ENCODE results near the gene UMODL1.
A peak's percentile ranks its signal among the peaks of the same experiment; 100 is the strongest.

Gene UMODL1

DNA sequence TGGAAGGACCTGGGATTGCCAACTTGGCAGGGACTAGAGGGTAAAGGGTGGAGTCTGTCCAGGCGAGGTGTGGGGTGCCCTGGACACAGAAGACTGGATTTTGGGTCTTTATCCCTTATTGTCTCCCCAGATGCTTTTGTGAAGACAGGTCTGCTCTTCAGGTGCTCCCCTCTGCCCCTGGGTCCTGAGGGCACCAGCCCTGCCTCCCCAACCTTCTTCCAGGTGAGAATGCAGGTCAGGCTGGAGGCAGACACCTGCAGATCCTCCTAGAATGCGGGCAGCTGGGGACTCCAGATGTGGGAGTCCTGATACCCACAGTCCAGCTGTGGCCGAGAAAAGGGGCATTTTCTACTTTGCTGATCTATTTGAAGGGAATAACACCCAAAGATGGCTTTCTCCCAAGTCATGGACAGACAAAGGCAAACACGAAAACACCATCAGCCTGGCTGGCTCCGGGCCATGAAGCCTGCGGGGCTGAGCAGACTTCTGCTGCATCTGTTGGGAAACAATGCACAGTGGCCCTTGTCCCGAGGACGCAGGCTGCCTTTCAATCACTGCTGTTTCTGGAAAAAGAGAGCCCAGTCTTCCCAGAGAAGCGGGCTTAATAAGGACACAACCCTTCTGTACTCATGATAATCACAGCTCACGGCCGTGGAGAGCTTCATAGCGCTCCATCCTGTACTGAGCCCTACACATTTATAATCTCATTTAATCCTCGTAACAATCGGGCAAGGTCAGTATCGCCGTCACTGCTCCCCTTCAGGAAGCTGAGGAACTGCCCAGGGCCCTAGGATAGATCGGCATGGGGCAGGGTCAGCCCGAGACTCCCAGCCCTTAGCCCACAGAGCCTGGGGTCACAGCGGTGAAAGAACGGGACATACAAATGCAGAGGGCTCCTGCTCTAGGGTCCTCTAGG, 85.8 kb downstream of the UMODL1 start:
- no peaks in the 10 kb centered on the region for H3K4me1 ChIP-seq (ENCODE audit: control insufficient read depth, insufficient read depth, low read depth, low read length)
- no peak overlapping the region for H2BK5ac ChIP-seq (ENCODE audit: low read depth, low read length, poor library complexity, severe bottlenecking)
- no peak overlapping the region for H3K14ac ChIP-seq (ENCODE audit: low read length in 2 of 2)
- no peak overlapping the region for H2AFZ ChIP-seq (ENCODE audit: low read depth, low read length)
- H3K23ac ChIP-seq (ENCODE audit: low read length in 2 of 2) = no peak overlapping the region
- H4K8ac ChIP-seq (ENCODE audit: low read length) = no peak overlapping the region
- no peaks in the 10 kb centered on the region for H3K9me3 ChIP-seq (ENCODE audit: control insufficient read depth, low read length)
- no peak overlapping the region for H3K9ac ChIP-seq (ENCODE audit: low read length)
- no peak overlapping the region for H3K4me3 ChIP-seq (ENCODE audit: insufficient read depth in 1 of 2, low read depth in 1 of 2, low read length in 2 of 2)
- no peaks in the 10 kb centered on the region for H3K79me1 ChIP-seq (replicated peaks; ENCODE audit: low read length, poor library complexity, severe bottlenecking)
- no peak overlapping the region for H2BK12ac ChIP-seq (ENCODE audit: low read length in 2 of 2)
- DNase-seq = no peak
- no peak overlapping the region for H3K4ac ChIP-seq (ENCODE audit: low read depth in 1 of 2, low read length in 2 of 2)
- H4K91ac ChIP-seq (ENCODE audit: low read length) = no peak overlapping the region
- H2BK15ac ChIP-seq (ENCODE audit: low read depth, poor library complexity, severe bottlenecking) = no peak overlapping the region
- H3K36me3 ChIP-seq (ENCODE audit: control insufficient read depth in 1 of 2, insufficient read depth in 2 of 2, low read depth in 1 of 2, low read length in 2 of 2) = no peaks in the 10 kb centered on the region
- H3K4me2 ChIP-seq (ENCODE audit: low read length, poor library complexity, severe bottlenecking) = no peak overlapping the region
- no peak overlapping the region for H3K18ac ChIP-seq (ENCODE audit: low read depth in 1 of 2, low read length in 2 of 2)
- H3K27me3 ChIP-seq (ENCODE audit: control insufficient read depth in 1 of 2, insufficient read depth in 1 of 2, low read length in 2 of 2) = peaks cover 57 to 73% of the 10 kb centered on the region in 2 experiments
- H3K27ac ChIP-seq (ENCODE audit: low read length, poor library complexity, severe bottlenecking) = no peak overlapping the region
- WGBS = 86% methylated on average over 20 of the region's 20 CpGs
- H2AK5ac ChIP-seq (ENCODE audit: low read length, severe bottlenecking) = no peak overlapping the region
- H2BK120ac ChIP-seq (ENCODE audit: low read depth, low read length) = no peak overlapping the region

- Histone ChIP-seq H3K27ac (ENCODE audit: low read length, poor library complexity, severe bottlenecking) (no peak overlapping the region), H4K91ac (ENCODE audit: low read length) (no peak overlapping the region), H3K4me2 (ENCODE audit: low read length, poor library complexity, severe bottlenecking) (no peak overlapping the region), H2BK5ac (ENCODE audit: low read depth, low read length, poor library complexity, severe bottlenecking) (no peak overlapping the region), H2BK12ac (ENCODE audit: low read length in 2 of 2) (no peak overlapping the region), H4K8ac (ENCODE audit: low read length) (no peak overlapping the region), H3K4me3 (ENCODE audit: insufficient read depth in 1 of 2, low read depth in 1 of 2, low read length in 2 of 2) (no peak overlapping the region), H3K79me1 (replicated peaks; ENCODE audit: low read length, poor library complexity, severe bottlenecking) (no peaks in the 10 kb centered on the region), H3K9me3 (ENCODE audit: control insufficient read depth, low read length) (no peaks in the 10 kb centered on the region), H3K36me3 (ENCODE audit: control insufficient read depth in 1 of 2, insufficient read depth in 2 of 2, low read depth in 1 of 2, low read length in 2 of 2) (no peaks in the 10 kb centered on the region), H2BK120ac (ENCODE audit: low read depth, low read length) (no peak overlapping the region), H3K9ac (ENCODE audit: low read length) (no peak overlapping the region), H3K4ac (ENCODE audit: low read depth in 1 of 2, low read length in 2 of 2) (no peak overlapping the region), H3K23ac (ENCODE audit: low read length in 2 of 2) (no peak overlapping the region), H3K27me3 (ENCODE audit: control insufficient read depth in 1 of 2, insufficient read depth in 1 of 2, low read length in 2 of 2) (peaks cover 49 to 65% of the 10 kb centered on the region in 2 experiments), H2AFZ (ENCODE audit: low read depth, low read length) (no peak overlapping the region), H2AK5ac (ENCODE audit: low read length, severe bottlenecking) (no peak overlapping the region), H3K4me1 (ENCODE audit: control insufficient read depth, insufficient read depth, low read depth, low read length) (no peaks in the 10 kb centered on the region), H3K18ac (ENCODE audit: low read depth in 1 of 2, low read length in 2 of 2) (no peak overlapping the region), H3K14ac (ENCODE audit: low read length in 2 of 2) (no peak overlapping the region), H2BK15ac (ENCODE audit: low read depth, poor library complexity, severe bottlenecking) (no peak overlapping the region)
- no peak for DNase-seq
- WGBS = 91% methylated on average over 10 of the region's 11 CpGs
Observed at GRCh38 chr21:42157606-42158310, 86.6 kb downstream of the UMODL1 start.

- 78% methylated on average over 8 of the region's 8 CpGs for WGBS
- H3K4me1 ChIP-seq (ENCODE audit: control insufficient read depth, insufficient read depth, low read depth, low read length) = no peaks in the 10 kb centered on the region
- no peak overlapping the region for H3K4ac ChIP-seq (ENCODE audit: low read depth in 1 of 2, low read length in 2 of 2)
Observed at GRCh38 chr21:42158846-42159245, 87.7 kb downstream of the UMODL1 start.

DNA sequence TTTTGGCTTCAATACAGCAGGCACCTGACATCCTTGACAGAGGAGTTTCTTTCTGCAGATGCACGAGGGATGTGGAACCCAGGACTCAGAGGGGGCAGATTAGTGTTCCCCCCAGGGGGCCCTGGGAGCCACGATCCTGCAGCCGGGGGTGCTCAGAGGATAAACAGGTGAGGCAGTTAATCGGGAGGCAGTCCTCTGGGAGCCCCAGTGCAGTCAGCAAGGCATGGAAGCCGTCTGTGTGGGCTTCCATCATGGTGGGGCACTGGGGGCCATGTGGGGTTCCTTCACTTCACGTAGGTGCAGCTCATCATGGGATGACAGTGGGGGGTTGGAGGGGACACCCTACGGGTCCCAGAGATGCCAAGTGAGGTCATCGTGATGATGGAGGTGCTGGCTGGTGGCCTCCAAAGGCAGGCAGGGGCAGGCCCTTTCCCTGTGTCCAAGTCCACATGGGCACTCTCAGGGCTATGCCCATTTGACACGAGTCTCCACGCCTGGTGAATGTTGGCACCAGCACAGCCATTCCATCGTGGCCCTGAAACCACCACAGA, 88.5 kb downstream of the UMODL1 start:
- Histone ChIP-seq H2AFZ (ENCODE audit: low read depth, low read length) (no peak overlapping the region), H3K14ac (ENCODE audit: low read length in 2 of 2) (no peak overlapping the region), H3K9me3 (ENCODE audit: control insufficient read depth, low read length) (no peaks in the 10 kb centered on the region), H3K4me2 (ENCODE audit: low read length, poor library complexity, severe bottlenecking) (no peak overlapping the region), H3K4me3 (ENCODE audit: insufficient read depth in 1 of 2, low read depth in 1 of 2, low read length in 2 of 2) (no peak overlapping the region), H2BK12ac (ENCODE audit: low read length in 2 of 2) (no peak overlapping the region), H3K23ac (ENCODE audit: low read length in 2 of 2) (no peak overlapping the region), H2AK5ac (ENCODE audit: low read length, severe bottlenecking) (no peak overlapping the region), H2BK5ac (ENCODE audit: low read depth, low read length, poor library complexity, severe bottlenecking) (no peak overlapping the region), H4K8ac (ENCODE audit: low read length) (no peak overlapping the region), H2BK15ac (ENCODE audit: low read depth, poor library complexity, severe bottlenecking) (peak overlapping the region; percentile 33), H3K27ac (ENCODE audit: low read length, poor library complexity, severe bottlenecking) (no peak overlapping the region), H3K36me3 (ENCODE audit: control insufficient read depth in 1 of 2, insufficient read depth in 2 of 2, low read depth in 1 of 2, low read length in 2 of 2) (no peaks in the 10 kb centered on the region), H3K4me1 (ENCODE audit: control insufficient read depth, insufficient read depth, low read depth, low read length) (no peaks in the 10 kb centered on the region), H3K9ac (ENCODE audit: low read length) (no peak overlapping the region), H3K18ac (ENCODE audit: low read depth in 1 of 2, low read length in 2 of 2) (no peak overlapping the region), H3K4ac (ENCODE audit: low read depth in 1 of 2, low read length in 2 of 2) (no peak overlapping the region), H2BK120ac (ENCODE audit: low read depth, low read length) (no peak overlapping the region), H3K27me3 (ENCODE audit: control insufficient read depth in 1 of 2, insufficient read depth in 1 of 2, low read length in 2 of 2) (peaks cover 30 to 47% of the 10 kb centered on the region in 2 experiments), H3K79me1 (replicated peaks; ENCODE audit: low read length, poor library complexity, severe bottlenecking) (no peaks in the 10 kb centered on the region), H4K91ac (ENCODE audit: low read length) (no peak overlapping the region)
- WGBS = 80% methylated on average over 11 of the region's 11 CpGs
- no peak for DNase-seq

More at GRCh38 chr21:42158846-42159245, 87.7 kb downstream of the UMODL1 start:
- Histone ChIP-seq H3K4me3 (ENCODE audit: insufficient read depth in 1 of 2, low read depth in 1 of 2, low read length in 2 of 2) (no peak overlapping the region), H3K36me3 (ENCODE audit: control insufficient read depth in 1 of 2, insufficient read depth in 2 of 2, low read depth in 1 of 2, low read length in 2 of 2) (no peaks in the 10 kb centered on the region), H2AK5ac (ENCODE audit: low read length, severe bottlenecking) (no peak overlapping the region), H3K27ac (ENCODE audit: low read length, poor library complexity, severe bottlenecking) (no peak overlapping the region), H4K8ac (ENCODE audit: low read length) (no peak overlapping the region), H3K79me1 (replicated peaks; ENCODE audit: low read length, poor library complexity, severe bottlenecking) (no peaks in the 10 kb centered on the region), H3K23ac (ENCODE audit: low read length in 2 of 2) (no peak overlapping the region), H3K9ac (ENCODE audit: low read length) (no peak overlapping the region), H3K4me2 (ENCODE audit: low read length, poor library complexity, severe bottlenecking) (no peak overlapping the region), H3K9me3 (ENCODE audit: control insufficient read depth, low read length) (no peaks in the 10 kb centered on the region), H2BK15ac (ENCODE audit: low read depth, poor library complexity, severe bottlenecking) (no peak overlapping the region), H2BK5ac (ENCODE audit: low read depth, low read length, poor library complexity, severe bottlenecking) (no peak overlapping the region), H3K14ac (ENCODE audit: low read length in 2 of 2) (no peak overlapping the region), H3K27me3 (ENCODE audit: control insufficient read depth in 1 of 2, insufficient read depth in 1 of 2, low read length in 2 of 2) (peaks cover 38 to 54% of the 10 kb centered on the region in 2 experiments), H2BK12ac (ENCODE audit: low read length in 2 of 2) (no peak overlapping the region), H4K91ac (ENCODE audit: low read length) (no peak overlapping the region), H2BK120ac (ENCODE audit: low read depth, low read length) (no peak overlapping the region), H2AFZ (ENCODE audit: low read depth, low read length) (no peak overlapping the region), H3K18ac (ENCODE audit: low read depth in 1 of 2, low read length in 2 of 2) (no peak overlapping the region)
- DNase-seq = no peak

All from mesenchymal stem cell (in vitro differentiated cells and primary cell).